Measurements from ENCODE around the gene CD300H. TPM values are rescaled to one million over a fixed set of nuclear protein-coding genes. Genes with fewer than 3 reads are reported as not detected.
"Not testable (repeated sequence)": the region's sequence is repeated elsewhere in the genome, so short reads cannot be mapped to it uniquely, and the experiment has no call there.

CD300H gene
- total RNA-seq, 3 donors from 2014 or later = 1.5 TPM; not detected in 2

- intact Hi-C loops (cut with DNase I; ENCODE audit: low total_unique reads) = no loop called here
- peak; percentile 18 to 33 for DNase-seq (ENCODE audit: low spot score in 2 of 2)
- Histone ChIP-seq H3K9me3 (peaks cover 9 to 21% of the 10 kb centered on the region in 2 donors), H3K4me3 (no peak overlapping the region), H3K27ac (no peak overlapping the region), H3K36me3 (no peaks in the 10 kb centered on the region), H3K4me1 (no peaks in the 10 kb centered on the region), H3K27me3 (peaks cover 0 to 12% of the 10 kb centered on the region in 2 donors)
- TF ChIP-seq, protein P1, sequence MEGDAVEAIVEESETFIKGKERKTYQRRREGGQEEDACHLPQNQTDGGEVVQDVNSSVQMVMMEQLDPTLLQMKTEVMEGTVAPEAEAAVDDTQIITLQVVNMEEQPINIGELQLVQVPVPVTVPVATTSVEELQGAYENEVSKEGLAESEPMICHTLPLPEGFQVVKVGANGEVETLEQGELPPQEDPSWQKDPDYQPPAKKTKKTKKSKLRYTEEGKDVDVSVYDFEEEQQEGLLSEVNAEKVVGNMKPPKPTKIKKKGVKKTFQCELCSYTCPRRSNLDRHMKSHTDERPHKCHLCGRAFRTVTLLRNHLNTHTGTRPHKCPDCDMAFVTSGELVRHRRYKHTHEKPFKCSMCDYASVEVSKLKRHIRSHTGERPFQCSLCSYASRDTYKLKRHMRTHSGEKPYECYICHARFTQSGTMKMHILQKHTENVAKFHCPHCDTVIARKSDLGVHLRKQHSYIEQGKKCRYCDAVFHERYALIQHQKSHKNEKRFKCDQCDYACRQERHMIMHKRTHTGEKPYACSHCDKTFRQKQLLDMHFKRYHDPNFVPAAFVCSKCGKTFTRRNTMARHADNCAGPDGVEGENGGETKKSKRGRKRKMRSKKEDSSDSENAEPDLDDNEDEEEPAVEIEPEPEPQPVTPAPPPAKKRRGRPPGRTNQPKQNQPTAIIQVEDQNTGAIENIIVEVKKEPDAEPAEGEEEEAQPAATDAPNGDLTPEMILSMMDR (IDR thresholded peaks at IDR 0.05) = no peak
- no peak for TF ChIP-seq POLR2AphosphoS5 (IDR thresholded peaks at IDR 0.05)
- no peak for TF ChIP-seq POLR2A (IDR thresholded peaks at IDR 0.05)
These were observed 47.3 kb downstream of the CD300H start for GRCh38 chr17:74520016-74520434.

DNA sequence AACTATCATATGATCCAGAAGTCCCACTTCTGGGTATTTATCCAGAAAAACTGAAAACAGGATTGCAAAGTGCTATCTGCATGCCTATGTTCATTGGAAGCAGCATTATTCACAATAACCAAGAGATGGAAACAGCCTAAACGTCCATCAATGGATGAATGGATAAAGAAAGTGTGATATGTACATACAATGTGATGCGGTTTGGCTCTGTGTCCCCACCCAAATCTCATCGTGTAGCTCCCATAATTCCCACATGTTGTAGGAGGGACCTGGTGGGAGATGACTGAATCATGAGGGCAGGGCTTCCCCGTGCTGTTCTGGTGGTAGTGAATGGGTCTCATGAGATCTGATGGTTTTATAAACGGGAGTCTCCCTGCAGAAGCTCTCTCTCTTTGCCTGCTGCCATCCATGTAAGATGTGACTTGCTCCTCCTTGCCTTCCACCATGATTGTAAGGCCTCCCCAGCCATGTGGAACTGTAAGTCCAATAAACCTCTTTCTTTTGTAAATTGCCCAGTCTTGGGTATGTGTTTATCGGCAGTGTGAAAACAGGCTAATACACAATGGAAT is 48.8 kb downstream of the CD300H start:
- peaks cover 0 to 12% of the 10 kb centered on the region in 2 donors for H3K27me3 ChIP-seq
- H3K4me1 ChIP-seq; H3K36me3 ChIP-seq; H3K27ac ChIP-seq; H3K4me3 ChIP-seq; intact Hi-C loops (cut with DNase I; ENCODE audit: low total_unique reads); DNase-seq (ENCODE audit: low spot score in 2 of 2): not testable (repeated sequence)
- H3K9me3 ChIP-seq = peaks cover 9 to 18% of the 10 kb centered on the region in 2 donors

GRCh38 chr17:74516561-74517328 is 50.6 kb downstream of the CD300H start:
- TF ChIP-seq POLR2AphosphoS5 (IDR thresholded peaks at IDR 0.05) (no peak), POLR2A (IDR thresholded peaks at IDR 0.05) (no peak)
- TF ChIP-seq, protein P1 (IDR thresholded peaks at IDR 0.05) = no peak
- Histone ChIP-seq H3K4me3 (no peak overlapping the region), H3K36me3 (no peaks in the 10 kb centered on the region), H3K9me3 (peaks cover 0 to 11% of the 10 kb centered on the region in 2 donors), H3K27me3 (peaks cover 0 to 8% of the 10 kb centered on the region in 2 donors), H3K27ac (no peak overlapping the region), H3K4me1 (no peaks in the 10 kb centered on the region)
- DNase-seq (ENCODE audit: low spot score in 2 of 2) = no peak
- intact Hi-C loops (cut with DNase I; ENCODE audit: low total_unique reads) = no loop called here

- no peak overlapping the region for H3K4me3 ChIP-seq
- no peak overlapping the region for H3K27ac ChIP-seq
- no peaks in the 10 kb centered on the region for H3K36me3 ChIP-seq
- no peak for DNase-seq (ENCODE audit: low spot score in 2 of 2)
- intact Hi-C loops (cut with DNase I; ENCODE audit: low total_unique reads) = no loop called here
- TF ChIP-seq POLR2A (IDR thresholded peaks at IDR 0.05) = no peak
- TF ChIP-seq POLR2AphosphoS5 (IDR thresholded peaks at IDR 0.05) = no peak
- TF ChIP-seq, protein P1 (IDR thresholded peaks at IDR 0.05) = no peak
- peaks cover 0 to 11% of the 10 kb centered on the region in 2 donors for H3K9me3 ChIP-seq
- H3K4me1 ChIP-seq = no peaks in the 10 kb centered on the region
- peaks cover 0 to 7% of the 10 kb centered on the region in 2 donors for H3K27me3 ChIP-seq
These were observed 51.4 kb downstream of the CD300H start for GRCh38 chr17:74515941-74516340.

GRCh38 chr17:74514632-74515334 is 52.5 kb downstream of the CD300H start:
- peak; percentile 39 to 41 for DNase-seq (ENCODE audit: low spot score in 2 of 2)
- H3K9me3 ChIP-seq = peaks cover 0 to 11% of the 10 kb centered on the region in 2 donors
- peaks cover 0 to 7% of the 10 kb centered on the region in 2 donors for H3K27me3 ChIP-seq
- H3K4me3 ChIP-seq = no peak overlapping the region
- H3K27ac ChIP-seq = no peak overlapping the region
- intact Hi-C loops (cut with DNase I; ENCODE audit: low total_unique reads) = no loop called here
- no peaks in the 10 kb centered on the region for H3K36me3 ChIP-seq
- TF ChIP-seq, protein P1 (IDR thresholded peaks at IDR 0.05) = no peak
- peak in 2 of 3 donors; percentile 30 to 67 for TF ChIP-seq POLR2AphosphoS5 (IDR thresholded peaks at IDR 0.05)
- no peaks in the 10 kb centered on the region for H3K4me1 ChIP-seq

Measured in breast epithelium (tissue), 4 donors.